ENCODE data around the gene LCMT2. TPM values are rescaled to one million over a fixed set of nuclear protein-coding genes. Genes with fewer than 3 reads are reported as not detected.
A peak's percentile ranks its signal among the peaks of the same experiment; 100 is the strongest.

The LCMT2 gene
- total and polyA plus RNA-seq, 2 experiments from 2014 or later = 2.3 to 7.1 TPM

- H3K27me3 Mint-ChIP-seq (ENCODE audit: insufficient read depth, low read depth, poor library complexity) = no peaks in the 10 kb centered on the region
- no peaks in the 10 kb centered on the region for H3F3A ChIP-seq (replicated peaks; ENCODE audit: low read depth)
- no peaks in the 10 kb centered on the region; the same call in 2 of the 3 replicates for H3K36me3 Mint-ChIP-seq (ENCODE audit: low read depth)
- H3K27me3 ChIP-seq (ENCODE audit: insufficient read depth) = no peaks in the 10 kb centered on the region
- peak; percentile 23; the same call in 1 of the 3 replicates for ATAC-seq
- no peak for TF ChIP-seq STAT1 (IDR thresholded peaks at IDR 0.05; ENCODE audit: unreplicated experiment)
- TF ChIP-seq NANOG (IDR thresholded peaks at IDR 0.05; ENCODE audit: borderline replicate concordance) = no peak
- no peak for TF ChIP-seq CREB1 (CRISPR knock-in tag; IDR thresholded peaks at IDR 0.05; ENCODE audit: low read depth)
- no peak for TF ChIP-seq JUNB (IDR thresholded peaks at IDR 0.05; ENCODE audit: unreplicated experiment)
- no peak for TF ChIP-seq EZH2phosphoT487 (IDR thresholded peaks at IDR 0.05; ENCODE audit: unreplicated experiment)
- no peak for TF ChIP-seq ETS1 (IDR thresholded peaks at IDR 0.05)
- TF ChIP-seq EZH2 (IDR thresholded peaks at IDR 0.05; ENCODE audit: low read depth, unreplicated experiment) = no peak
- TF ChIP-seq POLR2AphosphoS5 (IDR thresholded peaks at IDR 0.05; ENCODE audit: low read depth) = no peak
- TF ChIP-seq ZNF331 (CRISPR knock-in tag; IDR thresholded peaks at IDR 0.05; ENCODE audit: low read depth) = no peak
- no peaks in the 10 kb centered on the region for H3K9me2 ChIP-seq (ENCODE audit: insufficient read depth)
- H3K9me3 Mint-ChIP-seq = no peaks in the 10 kb centered on the region
- no peak overlapping the region for H3K4me2 ChIP-seq
- no peaks in the 10 kb centered on the region for H3K79me2 ChIP-seq (replicated peaks; ENCODE audit: insufficient read depth)
- H2AFZ ChIP-seq = peak overlapping the region; percentile 76; the same call in 1 of the 2 replicates
- H3K36me3 ChIP-seq (ENCODE audit: insufficient read depth) = no peaks in the 10 kb centered on the region
- H3K4me1 ChIP-seq (ENCODE audit: insufficient read depth) = no peaks in the 10 kb centered on the region
- H3K4me3 ChIP-seq = no peak overlapping the region
- H3K4me3 Mint-ChIP-seq = no peak overlapping the region
- H4K20me1 ChIP-seq (replicated peaks; ENCODE audit: insufficient read depth) = no peaks in the 10 kb centered on the region
- H3K27ac Mint-ChIP-seq = no peak overlapping the region
- no peak overlapping the region for H3K27ac ChIP-seq (ENCODE audit: low read depth)
- no peaks in the 10 kb centered on the region for H3K4me1 Mint-ChIP-seq
- no peak for DNase-seq (ENCODE audit: low spot score)
Measured at GRCh38 chr15:43286074-43286473, 44.3 kb downstream of the LCMT2 start.

DNA sequence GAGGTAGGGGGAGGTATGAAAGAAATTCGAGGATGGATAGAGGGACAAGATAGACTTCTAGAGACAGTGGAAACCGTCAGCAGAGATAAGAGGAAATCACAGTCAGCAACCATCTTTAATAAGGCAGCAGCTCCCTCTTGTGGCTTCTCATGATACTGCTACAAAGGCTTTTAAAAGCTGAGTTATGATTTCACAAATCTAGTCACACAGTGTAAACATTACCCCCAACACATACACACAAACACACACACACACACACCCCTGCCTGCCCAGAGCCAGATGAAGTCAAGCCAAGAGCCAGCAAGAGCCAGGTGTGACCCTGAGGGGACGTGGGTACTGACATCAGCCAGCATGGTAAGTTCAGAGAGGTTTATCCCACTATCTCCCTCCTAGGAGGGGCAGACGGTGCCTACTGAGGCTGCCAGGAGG is 44.8 kb downstream of the LCMT2 start:
- H3K27ac ChIP-seq (ENCODE audit: low read depth) = no peak overlapping the region
- no peaks in the 10 kb centered on the region for H4K20me1 ChIP-seq (replicated peaks; ENCODE audit: insufficient read depth)
- H3K27me3 ChIP-seq (ENCODE audit: insufficient read depth) = no peaks in the 10 kb centered on the region
- H3K36me3 ChIP-seq (ENCODE audit: insufficient read depth) = no peaks in the 10 kb centered on the region
- H3K36me3 Mint-ChIP-seq (ENCODE audit: low read depth) = no peaks in the 10 kb centered on the region; the same call in 2 of the 3 replicates
- H3K4me1 ChIP-seq (ENCODE audit: insufficient read depth) = no peaks in the 10 kb centered on the region
- H3K4me2 ChIP-seq = no peak overlapping the region
- no peak overlapping the region for H3K4me3 Mint-ChIP-seq
- no peaks in the 10 kb centered on the region for H3K9me3 Mint-ChIP-seq
- H3K4me3 ChIP-seq = no peak overlapping the region
- DNase-seq (ENCODE audit: low spot score) (peak; percentile 87), ATAC-seq (peak; percentile 87)
- TF ChIP-seq, protein P1, sequence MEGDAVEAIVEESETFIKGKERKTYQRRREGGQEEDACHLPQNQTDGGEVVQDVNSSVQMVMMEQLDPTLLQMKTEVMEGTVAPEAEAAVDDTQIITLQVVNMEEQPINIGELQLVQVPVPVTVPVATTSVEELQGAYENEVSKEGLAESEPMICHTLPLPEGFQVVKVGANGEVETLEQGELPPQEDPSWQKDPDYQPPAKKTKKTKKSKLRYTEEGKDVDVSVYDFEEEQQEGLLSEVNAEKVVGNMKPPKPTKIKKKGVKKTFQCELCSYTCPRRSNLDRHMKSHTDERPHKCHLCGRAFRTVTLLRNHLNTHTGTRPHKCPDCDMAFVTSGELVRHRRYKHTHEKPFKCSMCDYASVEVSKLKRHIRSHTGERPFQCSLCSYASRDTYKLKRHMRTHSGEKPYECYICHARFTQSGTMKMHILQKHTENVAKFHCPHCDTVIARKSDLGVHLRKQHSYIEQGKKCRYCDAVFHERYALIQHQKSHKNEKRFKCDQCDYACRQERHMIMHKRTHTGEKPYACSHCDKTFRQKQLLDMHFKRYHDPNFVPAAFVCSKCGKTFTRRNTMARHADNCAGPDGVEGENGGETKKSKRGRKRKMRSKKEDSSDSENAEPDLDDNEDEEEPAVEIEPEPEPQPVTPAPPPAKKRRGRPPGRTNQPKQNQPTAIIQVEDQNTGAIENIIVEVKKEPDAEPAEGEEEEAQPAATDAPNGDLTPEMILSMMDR (conservative IDR thresholded peaks at IDR 0.05; ENCODE audit: low read depth in 2 of 2) = peak; percentile 82 to 90
- TF ChIP-seq EZH2 (IDR thresholded peaks at IDR 0.05; ENCODE audit: low read depth, unreplicated experiment) = no peak
- no peak for TF ChIP-seq NANOG (IDR thresholded peaks at IDR 0.05; ENCODE audit: borderline replicate concordance)
- no peaks in the 10 kb centered on the region for H3K4me1 Mint-ChIP-seq
- no peaks in the 10 kb centered on the region for H3F3A ChIP-seq (replicated peaks; ENCODE audit: low read depth)
- H3K9me2 ChIP-seq (ENCODE audit: insufficient read depth) = no peaks in the 10 kb centered on the region
- H3K27ac Mint-ChIP-seq = no peak overlapping the region
- H3K79me2 ChIP-seq (replicated peaks; ENCODE audit: insufficient read depth) = no peaks in the 10 kb centered on the region
- H3K27me3 Mint-ChIP-seq (ENCODE audit: insufficient read depth, low read depth, poor library complexity) = no peaks in the 10 kb centered on the region
- peak overlapping the region; percentile 76; the same call in 1 of the 2 replicates for H2AFZ ChIP-seq

All from GM23338 (cell line).